ENCODE data around the gene GABRR1. TPM values are rescaled to one million over a fixed set of nuclear protein-coding genes. Genes with fewer than 3 reads are reported as not detected.

The GABRR1 gene
- total RNA-seq: not detected in 2 replicates

DNA sequence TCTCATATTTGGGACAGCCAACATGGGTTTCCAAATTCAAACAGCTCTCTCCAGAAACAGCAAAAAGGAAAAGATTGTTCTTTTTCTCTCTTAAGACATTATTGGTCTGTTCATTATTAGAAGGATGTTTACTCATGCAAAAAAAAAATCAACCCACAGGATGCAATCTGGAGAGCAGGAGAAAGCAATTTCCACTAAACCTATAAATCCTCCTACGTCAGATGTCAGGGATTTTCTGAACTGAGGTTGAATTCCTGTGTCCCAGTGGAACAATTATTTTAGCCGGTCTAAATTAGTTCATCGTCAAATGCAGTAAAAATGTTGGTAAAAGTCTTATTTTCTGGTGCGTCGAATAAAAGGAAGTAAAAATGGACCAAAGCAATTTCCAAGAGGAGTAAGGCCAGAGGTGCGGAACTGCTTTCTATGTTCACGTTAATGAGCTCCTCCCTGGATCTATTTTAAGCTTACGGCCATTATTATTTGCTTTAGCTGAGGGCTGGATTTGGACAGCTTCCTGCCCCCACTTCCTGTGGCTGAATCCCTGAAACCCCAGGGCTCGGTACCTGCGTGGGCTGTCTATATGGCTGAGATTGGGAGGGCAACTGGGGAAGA, at the start of gene GABRR1:
Gene GABRR1, minus strand, starts transcription at position 60 of the 612 bp plus-strand sequence. Its CDS starts 36 bp downstream, at position 24.

DNA sequence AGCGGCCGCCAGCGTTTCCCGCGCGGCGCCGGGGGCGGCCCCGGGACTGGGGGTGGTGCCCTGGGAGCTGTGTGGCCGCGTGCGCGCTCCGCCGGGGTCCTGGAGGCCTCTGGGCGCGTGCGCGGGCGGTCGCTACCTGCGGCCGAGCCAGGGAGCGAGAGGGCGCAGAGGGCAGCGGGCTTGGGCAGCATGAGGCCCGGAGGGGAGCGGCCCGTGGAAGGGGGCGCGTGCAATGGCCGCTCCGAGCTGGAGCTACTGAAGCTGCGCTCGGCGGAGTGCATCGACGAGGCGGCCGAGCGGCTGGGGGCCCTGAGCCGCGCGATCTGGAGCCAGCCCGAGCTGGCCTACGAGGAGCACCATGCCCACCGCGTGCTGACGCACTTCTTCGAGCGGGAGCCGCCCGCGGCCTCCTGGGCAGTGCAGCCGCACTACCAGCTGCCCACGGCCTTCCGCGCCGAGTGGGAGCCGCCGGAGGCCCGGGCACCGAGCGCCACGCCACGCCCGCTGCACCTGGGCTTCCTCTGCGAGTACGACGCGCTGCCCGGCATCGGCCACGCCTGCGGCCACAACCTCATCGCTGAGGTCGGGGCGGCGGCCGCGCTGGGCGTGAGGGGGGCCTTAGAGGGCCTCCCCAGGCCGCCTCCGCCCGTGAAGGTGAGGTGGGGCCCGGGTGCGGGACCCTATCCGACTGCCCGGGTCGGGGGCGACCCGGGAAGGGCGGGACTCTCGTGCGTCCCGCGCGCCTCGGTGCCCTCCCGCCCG, 71.0 kb downstream of the GABRR1 start, which contains the start of gene PM20D2:
Gene PM20D2, plus strand, starts transcription at position 100 of the 762 bp plus-strand sequence. Its CDS starts 90 bp downstream, at position 190.

Other genes with a start within 250 kb of the GABRR1 start
- gene PNRC1, start 136.6 kb downstream of the GABRR1 start, total RNA-seq: 34.6 and 47.3 TPM in 2 replicates
- gene SRSF12, start 99.3 kb downstream of the GABRR1 start, total RNA-seq: not detected in 2 replicates
- 4.6 and 6.6 TPM in 2 replicates for gene PM20D2, start 71.3 kb downstream of the GABRR1 start, total RNA-seq
- gene GABRR2, start 97.9 kb upstream of the GABRR1 start, total RNA-seq: not detected in 2 replicates
- gene UBE2J1, start 135.4 kb upstream of the GABRR1 start, total RNA-seq: 36.5 and 37.5 TPM in 2 replicates
- not detected in 2 replicates for gene RRAGD, start 194.9 kb upstream of the GABRR1 start, total RNA-seq
- gene ANKRD6, start 215.8 kb upstream of the GABRR1 start, total RNA-seq: under 0.01 and 0.58 TPM in 2 replicates

All from myometrial cell (primary cell).